A549 (cell line): ENCODE results near the gene CST4. TPM values are rescaled to one million over a fixed set of nuclear protein-coding genes. Genes with fewer than 3 reads are reported as not detected.

Experiments
- ATAC-seq, 2 experiments: fragments of 200-7000 bp in 1 of 2; fragments of >200 bp in 1 of 2; cut with Nextera tagmentation in 1 of 2; cut with Tn5 transposase in 1 of 2; 3 replicates each; pipeline versions ENCODE4 v1.8.0 to v1.9.1; 2018 to 2020; ENCODE audit warnings: mild to moderate bottlenecking in 1 of 2, moderate library complexity in 1 of 2
- CTCF ChIA-PET: fragments of 300-600 bp; sonication (Branson Sonifier 250); formaldehyde crosslinking; extraction: SDS; loops from one replicate; lab custom pipeline; 2021; ENCODE audit warnings: antibody characterized with exemption, inconsistent platforms; lab: Yijun Ruan, JAX
- POLR2A ChIA-PET: fragments of 350-600 bp; formaldehyde crosslinking; extraction: SDS; loops from one replicate; lab custom pipeline; 2021; ENCODE audit warnings: antibody characterized with exemption, inconsistent platforms; lab: Yijun Ruan, JAX
- DNase-seq, 2 experiments: peaks; one replicate each; pipeline versions ENCODE4 v3.0.0 to v3.0.0-alpha.2; 2011 to 2016; ENCODE audit warnings: low read depth in 1 of 2, low spot score in 1 of 2
- FAIRE-seq: peaks from 2 replicates; lab custom pipeline; 2011; peaks lifted over from hg19 to GRCh38; lab: Jason Lieb, UNC
- H3K27ac ChIP-seq, 2 experiments: fragments of >200 bp; sonication (Bioruptor Twin); formaldehyde crosslinking; 3 replicates each; pipeline ENCODE4 v1.5.1; 2016 to 2017
- H3K4me1 ChIP-seq: fragments of >200 bp; sonication (Bioruptor Twin); formaldehyde crosslinking; 3 replicates; pipeline ENCODE4 v1.6.1; 2016
- H3K4me2 ChIP-seq: fragments of >200 bp; sonication (Bioruptor Twin); formaldehyde crosslinking; 3 replicates; pipeline ENCODE4 v1.6.1; 2016
- H3K4me3 ChIP-seq: fragments of >200 bp; sonication (Bioruptor Twin); formaldehyde crosslinking; 3 replicates; pipeline ENCODE4 v1.5.1; 2016
- H3K9me3 ChIP-seq: fragments of >200 bp; sonication (Bioruptor Twin); formaldehyde crosslinking; 3 replicates; pipeline ENCODE4 v1.6.1; 2016
- BHLHE40 ChIP-seq: IDR thresholded peaks from 2 replicates; pipeline ENCODE4 v1.6.1; 2012; ENCODE audit warnings: low read depth, low read length, inconsistent platforms
- CBX2 ChIP-seq: fragments of 200-600 bp; sonication (generic); IDR thresholded peaks from 2 replicates; pipeline ENCODE4 v1.6.1; 2016; ENCODE audit warnings: low read depth, mild to moderate bottlenecking, borderline replicate concordance
- CBX8 ChIP-seq: fragments of 200-600 bp; sonication (generic); IDR thresholded peaks from 2 replicates; pipeline ENCODE4 v1.6.1; 2016
- CHD2 ChIP-seq: fragments of 150-350 bp; IDR thresholded peaks from 2 replicates; pipeline ENCODE4 v1.6.1; 2014; ENCODE audit warnings: low read length; ENCODE audit not compliant: partially characterized antibody
- CHD4 ChIP-seq: fragments of 200-600 bp; sonication (generic); IDR thresholded peaks from 2 replicates; pipeline ENCODE4 v1.6.1; 2016; ENCODE audit warnings: antibody characterized with exemption, mild to moderate bottlenecking, borderline replicate concordance
- EHMT2 ChIP-seq: fragments of 200-600 bp; sonication (generic); IDR thresholded peaks from 2 replicates; pipeline ENCODE4 v1.6.1; 2016; ENCODE audit warnings: antibody characterized with exemption, low read depth, mild to moderate bottlenecking, moderate library complexity
- HDAC2 ChIP-seq: fragments of 200-600 bp; sonication (generic); IDR thresholded peaks from 2 replicates; pipeline ENCODE4 v1.6.1; 2016
- JUN ChIP-seq, 2 experiments: fragments of >200 bp; sonication (Bioruptor Twin); formaldehyde crosslinking; IDR thresholded peaks; 2 replicates in 1 of 2; 3 replicates in 1 of 2; pipeline ENCODE4 v1.6.1; 2016 to 2017
- JUNB ChIP-seq: fragments of >200 bp; sonication (Bioruptor Twin); formaldehyde crosslinking; IDR thresholded peaks from 2 replicates; pipeline ENCODE4 v1.6.1; 2016
- KDM5A ChIP-seq: fragments of 200-600 bp; sonication (generic); IDR thresholded peaks from 2 replicates; pipeline ENCODE4 v1.6.1; 2016; ENCODE audit warnings: antibody characterized with exemption, mild to moderate bottlenecking
- MAFK ChIP-seq: fragments of 450-650 bp; IDR thresholded peaks from 2 replicates; pipeline ENCODE4 v1.6.1; 2014; ENCODE audit not compliant: partially characterized antibody
- MYC ChIP-seq: IDR thresholded peaks from 2 replicates; pipeline ENCODE4 v1.6.1; 2012; ENCODE audit warnings: mild to moderate bottlenecking, inconsistent platforms, low read length, improper control_type of control experiment, borderline replicate concordance
- NFE2L2 ChIP-seq: fragments of 150-350 bp; conservative IDR thresholded peaks from 2 replicates; pipeline ENCODE4 v1.6.1; 2014; ENCODE audit warnings: low read length
- NR3C1 ChIP-seq: fragments of >200 bp; sonication (Bioruptor Twin); formaldehyde crosslinking; IDR thresholded peaks from 3 replicates; pipeline ENCODE4 v1.6.1; 2017
- POLR2AphosphoS2 ChIP-seq: conservative IDR thresholded peaks from 2 replicates; pipeline ENCODE4 v1.6.1; 2012; ENCODE audit warnings: low read length, improper control_type of control experiment, inconsistent platforms
- RAD21 ChIP-seq, 2 experiments: fragments of >200 bp in 1 of 2; sonication (Bioruptor Twin) in 1 of 2; formaldehyde crosslinking in 1 of 2; IDR thresholded peaks in 1 of 2; conservative IDR thresholded peaks in 1 of 2; 2 replicates in 1 of 2; 3 replicates in 1 of 2; pipeline ENCODE4 v1.6.1; 2012 to 2018; ENCODE audit warnings: inconsistent platforms in 1 of 2
- RCOR1 ChIP-seq: fragments of 150-350 bp; IDR thresholded peaks from 2 replicates; pipeline ENCODE4 v1.6.1; 2014; ENCODE audit warnings: antibody characterized with exemption, low read length, low read depth
- SMC3 ChIP-seq: fragments of >200 bp; sonication (Bioruptor Twin); formaldehyde crosslinking; IDR thresholded peaks from 3 replicates; pipeline ENCODE4 v1.6.1; 2018; ENCODE audit warnings: inconsistent platforms
- TFCP2L1 ChIP-seq: fragments of 250-450 bp; sonication (Bioruptor Pico); IDR thresholded peaks from 2 replicates; pipeline ENCODE4 v1.5.0; 2021; ENCODE audit warnings: mild to moderate bottlenecking
- ZFP36 ChIP-seq: fragments of 450-650 bp; IDR thresholded peaks from 2 replicates; pipeline ENCODE4 v1.6.1; 2014; ENCODE audit warnings: borderline replicate concordance; ENCODE audit not compliant: partially characterized antibody
- WGBS: methylation state at CpG from one replicate; pipeline ENCODE4 v1.1.6; 2017; ENCODE audit errors: missing lambda C conversion rate; 5-methylcytosine and 5-hydroxymethylcytosine counted together
- polyA plus RNA-seq, 4 experiments: library from polyadenylated mRNA; depleted of rRNA in 3 of 4; stranded (reverse); fragments of >200 nt; fragmentation: RNase III in 1 of 4; extraction: RNeasy Plus Mini Kit Qiagen cat#74134 plus additional on column Dnase treatment in 1 of 4; gene quantifications; 2 replicates in 3 of 4; 3 replicates in 1 of 4; pipeline ENCODE4 v1.2.3, GENCODE V29; 2011 to 2017
- TF ChIP-seq, protein P1 (sequence below): fragments of >200 bp; sonication (Bioruptor Twin); formaldehyde crosslinking; IDR thresholded peaks from 3 replicates; pipeline ENCODE4 v1.5.1; 2016

Gene CST4
- polyA plus RNA-seq, 2 of the 4 experiments (the other 2 are of a cell fraction): not detected

DNA sequence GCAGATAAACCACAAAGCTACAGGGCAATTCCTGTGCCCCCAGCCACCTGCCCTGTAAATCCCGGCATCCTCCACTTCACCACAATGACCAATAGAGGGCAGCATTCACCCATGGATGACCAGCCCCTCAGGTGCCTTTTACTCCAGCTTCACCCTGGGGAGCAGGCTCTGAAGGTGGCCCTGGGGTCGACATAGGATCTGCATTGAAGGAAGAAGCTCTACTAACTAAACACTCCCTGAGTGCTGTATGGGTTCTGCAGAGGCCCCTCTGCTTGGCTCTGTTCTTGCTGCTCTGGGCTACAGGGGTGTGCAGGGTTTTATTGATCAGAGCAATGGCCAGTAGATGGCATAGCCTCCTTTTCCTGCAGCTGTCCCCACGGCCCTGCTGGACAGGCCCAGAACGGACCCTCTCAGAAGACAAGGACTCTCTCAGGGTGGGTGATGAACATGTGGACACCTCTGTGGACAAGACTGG, 20.3 kb downstream of the CST4 start (continued):
- peak; percentile 87 for TF ChIP-seq RAD21 (conservative IDR thresholded peaks at IDR 0.05 in 1 of 2, IDR thresholded peaks at IDR 0.05 in 1 of 2)
- peak; percentile 70 for TF ChIP-seq SMC3
- TF ChIP-seq JUNB: no peak
- no peak for TF ChIP-seq CHD2
- TF ChIP-seq NFE2L2: no peak
- TF ChIP-seq HDAC2: no peak
- TF ChIP-seq BHLHE40: no peak
- TF ChIP-seq, protein P1, sequence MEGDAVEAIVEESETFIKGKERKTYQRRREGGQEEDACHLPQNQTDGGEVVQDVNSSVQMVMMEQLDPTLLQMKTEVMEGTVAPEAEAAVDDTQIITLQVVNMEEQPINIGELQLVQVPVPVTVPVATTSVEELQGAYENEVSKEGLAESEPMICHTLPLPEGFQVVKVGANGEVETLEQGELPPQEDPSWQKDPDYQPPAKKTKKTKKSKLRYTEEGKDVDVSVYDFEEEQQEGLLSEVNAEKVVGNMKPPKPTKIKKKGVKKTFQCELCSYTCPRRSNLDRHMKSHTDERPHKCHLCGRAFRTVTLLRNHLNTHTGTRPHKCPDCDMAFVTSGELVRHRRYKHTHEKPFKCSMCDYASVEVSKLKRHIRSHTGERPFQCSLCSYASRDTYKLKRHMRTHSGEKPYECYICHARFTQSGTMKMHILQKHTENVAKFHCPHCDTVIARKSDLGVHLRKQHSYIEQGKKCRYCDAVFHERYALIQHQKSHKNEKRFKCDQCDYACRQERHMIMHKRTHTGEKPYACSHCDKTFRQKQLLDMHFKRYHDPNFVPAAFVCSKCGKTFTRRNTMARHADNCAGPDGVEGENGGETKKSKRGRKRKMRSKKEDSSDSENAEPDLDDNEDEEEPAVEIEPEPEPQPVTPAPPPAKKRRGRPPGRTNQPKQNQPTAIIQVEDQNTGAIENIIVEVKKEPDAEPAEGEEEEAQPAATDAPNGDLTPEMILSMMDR: peak; percentile 88

DNA sequence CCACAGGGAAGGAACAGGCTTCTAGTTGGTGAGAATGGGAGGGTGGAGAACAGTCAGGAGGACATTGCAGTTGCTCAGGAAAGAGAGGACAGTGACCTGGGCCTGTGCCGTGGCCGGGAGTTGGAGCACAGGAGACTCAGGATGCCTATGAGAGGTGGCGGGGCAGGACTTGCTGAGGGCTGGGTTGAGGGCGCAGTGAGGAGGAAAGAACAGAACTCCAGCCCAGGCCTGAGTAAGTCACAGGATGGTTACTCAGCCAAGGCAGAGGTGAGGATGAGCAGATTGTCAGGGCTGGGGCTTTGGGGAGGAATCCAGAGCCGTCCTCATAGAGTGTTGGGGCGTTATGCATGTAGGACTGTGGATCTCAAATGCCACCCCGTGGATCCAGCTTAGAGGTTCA, 21.2 kb downstream of the CST4 start:
- no peak overlapping the region for H3K4me2 ChIP-seq
- 60% methylated on average over 7 of the region's 7 CpGs for WGBS
- H3K9me3 ChIP-seq: no peaks in the 10 kb centered on the region
- H3K4me3 ChIP-seq: no peak overlapping the region
- ATAC-seq: no peak
- ChIA-PET POLR2A (no interaction called here), CTCF (interaction anchor here (0.6 to 4.1 kb wide), 25 partner anchors 7 to 1263 kb away, joined by 3 to 41 read pairs (median 4); no protein-coding TSS in a partner anchor)
- FAIRE-seq: no peak
- DNase-seq: no peak
- no peak overlapping the region for H3K27ac ChIP-seq
- TF ChIP-seq JUN (IDR thresholded peaks at IDR 0.05) (no peak), ZFP36 (no peak), JUNB (no peak), CHD4 (no peak), CBX2 (no peak), EHMT2 (no peak), CBX8 (no peak), HDAC2 (no peak), POLR2AphosphoS2 (no peak), MAFK (no peak), RAD21 (conservative IDR thresholded peaks at IDR 0.05 in 1 of 2, IDR thresholded peaks at IDR 0.05 in 1 of 2) (no peak), TFCP2L1 (no peak), NFE2L2 (no peak), NR3C1 (no peak), CHD2 (no peak), MYC (no peak), SMC3 (no peak), KDM5A (no peak), RCOR1 (no peak)
- TF ChIP-seq, protein P1: no peak
- TF ChIP-seq, all 56 proteins: peak for 0
- H3K4me1 ChIP-seq: no peaks in the 10 kb centered on the region

DNA sequence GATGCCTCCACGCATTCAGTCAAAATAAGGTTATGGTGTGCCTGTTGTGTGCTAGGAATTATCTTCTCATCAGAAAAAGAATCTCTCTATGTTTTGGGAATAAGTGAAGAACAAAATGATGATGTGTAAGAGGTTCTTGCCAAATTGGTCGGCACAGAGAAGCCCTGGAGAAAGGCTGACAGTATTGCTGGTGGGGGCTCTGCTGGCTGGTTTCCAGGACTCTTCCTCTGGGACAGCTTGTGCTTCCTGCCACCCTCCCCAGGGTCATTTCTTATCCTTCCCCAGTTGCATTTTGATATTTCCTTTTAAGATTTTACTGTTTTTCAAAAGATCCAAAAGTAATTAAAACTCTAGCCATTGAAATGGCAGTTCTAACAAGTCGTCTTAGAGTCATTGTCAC, 22.1 kb downstream of the CST4 start:
- CTCF ChIA-PET: interaction anchor here (0.7 to 4.1 kb wide), 4 partner anchors 12 to 231 kb away, joined by 3 to 41 read pairs (median 4); no protein-coding TSS in a partner anchor
- FAIRE-seq: no peak
- POLR2A ChIA-PET: no interaction called here
- no peak for TF ChIP-seq CBX8
- Histone ChIP-seq H3K9me3 (no peaks in the 10 kb centered on the region), H3K4me3 (no peak overlapping the region), H3K4me1 (no peaks in the 10 kb centered on the region), H3K4me2 (no peak overlapping the region), H3K27ac (no peak overlapping the region)
- no peak for DNase-seq
- 45% methylated on average over 3 of the region's 3 CpGs for WGBS
- ATAC-seq: no peak
